ELF-1 (cell line): ENCODE measurements around the gene NKTR.
"Not testable (repeated sequence)": the region's sequence is repeated elsewhere in the genome, so short reads cannot be mapped to it uniquely, and the experiment has no call there.

Source experiments
- DNase-seq: peaks from one replicate; pipeline ENCODE4 v3.0.0-alpha.2; 2016; ENCODE audit warnings: low read depth, low spot score

The NKTR gene

DNA sequence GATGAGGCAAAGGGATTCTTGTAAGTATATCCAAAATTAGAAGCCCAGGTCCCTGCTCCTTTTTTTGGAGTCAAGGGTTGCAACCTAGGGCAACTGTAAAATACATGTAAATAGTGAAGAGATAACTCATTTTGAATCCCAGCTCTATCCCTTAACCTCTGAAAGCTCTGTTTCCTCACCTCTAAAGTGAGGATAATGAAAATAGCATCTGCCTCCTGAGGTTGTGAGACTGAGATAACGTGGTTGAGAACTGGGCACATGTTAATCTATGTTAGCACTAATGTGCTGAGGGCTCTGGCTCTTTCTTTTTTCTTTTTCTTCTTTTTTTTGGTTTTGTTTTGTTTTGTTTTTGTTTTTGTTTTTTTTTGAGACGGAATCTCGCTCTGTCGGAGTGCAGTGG, 4.8 kb upstream of the NKTR start:
- no peak for DNase-seq

DNA sequence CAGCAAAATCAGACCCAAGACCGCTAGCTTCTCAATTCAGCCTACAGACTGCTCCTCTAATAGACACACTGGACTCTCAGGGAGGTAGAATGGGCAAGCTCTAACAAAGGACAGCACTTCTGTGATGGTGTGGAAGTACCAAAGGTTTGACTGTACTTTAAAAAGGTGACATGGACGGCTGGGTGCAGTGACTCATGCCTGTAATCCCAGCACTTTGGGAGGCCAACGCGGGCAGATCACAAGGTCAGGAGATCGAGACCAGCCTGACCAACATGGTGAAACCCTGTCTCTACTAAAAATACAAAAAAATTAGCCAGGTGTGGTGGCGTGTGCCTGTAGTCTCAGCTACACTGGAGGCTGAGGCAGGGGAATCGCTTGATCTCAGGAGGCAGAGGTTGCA, 3.4 kb upstream of the NKTR start:
- DNase-seq = not testable (repeated sequence)

DNA sequence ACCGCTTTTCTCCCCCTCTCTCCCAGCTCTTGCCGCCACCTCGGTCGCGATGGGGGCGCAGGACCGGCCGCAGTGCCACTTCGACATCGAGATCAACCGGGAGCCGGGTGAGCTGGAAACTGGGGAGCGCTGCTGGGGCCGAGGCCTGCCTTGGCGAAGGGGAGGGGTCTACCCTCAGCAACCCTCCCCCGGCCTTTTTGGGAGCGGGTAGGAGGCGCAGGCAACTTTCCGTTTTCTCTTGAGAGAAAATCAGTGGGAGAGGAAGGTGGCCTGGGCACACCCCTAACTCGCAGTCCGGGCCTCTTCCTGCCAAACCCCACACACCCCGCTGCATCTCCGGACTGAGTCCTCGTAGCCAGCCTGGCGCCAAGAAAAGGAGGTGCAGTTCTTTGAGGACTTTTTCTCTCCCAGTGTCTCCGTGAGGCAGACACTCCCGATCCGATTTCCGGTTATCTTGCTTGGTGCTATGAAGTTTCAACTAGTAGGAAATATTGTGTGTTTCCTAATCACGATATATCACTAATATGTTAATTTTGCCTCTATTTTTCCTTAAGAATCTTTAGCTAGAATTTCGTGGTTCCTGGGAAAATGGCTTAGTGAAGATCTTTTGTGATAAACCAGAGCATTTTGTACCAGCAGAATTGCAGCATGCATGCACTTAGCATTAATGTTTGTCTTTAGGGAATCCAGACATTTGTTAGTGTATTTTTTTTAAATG, 631 bp downstream of the NKTR start:
- peak; percentile 73 for DNase-seq

DNA sequence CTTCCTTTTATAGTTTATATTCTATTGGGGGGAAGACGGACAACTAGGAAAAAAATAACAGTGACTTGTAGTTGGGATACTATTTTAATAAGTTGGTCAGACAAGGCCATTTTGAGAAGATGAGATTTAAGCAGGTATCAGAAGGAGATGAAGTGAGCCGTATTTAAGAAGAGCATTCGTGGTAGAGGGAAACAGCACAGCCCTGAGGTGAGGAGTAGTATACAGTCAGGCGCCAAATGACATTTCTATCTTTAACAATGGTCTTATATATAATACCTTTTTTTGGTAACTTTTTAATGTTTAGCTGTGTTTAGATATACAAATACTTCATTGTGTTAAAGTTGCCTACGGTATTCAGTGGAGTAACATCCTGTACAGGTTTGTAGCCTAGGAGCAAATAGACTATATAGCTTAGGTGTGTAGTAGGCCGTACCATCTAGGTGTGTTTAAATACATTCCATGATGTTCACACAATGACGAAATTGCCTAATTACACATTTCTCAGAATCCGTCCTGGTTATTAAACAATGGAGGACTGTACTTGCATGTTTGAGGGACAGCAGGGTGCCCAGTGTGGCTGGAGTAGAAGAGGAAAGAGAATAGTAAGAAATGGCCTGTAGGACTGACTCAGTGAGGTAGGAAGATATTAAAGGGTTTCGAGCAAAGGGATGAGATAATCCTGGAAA, 1.6 kb downstream of the NKTR start:
- no peak for DNase-seq

DNA sequence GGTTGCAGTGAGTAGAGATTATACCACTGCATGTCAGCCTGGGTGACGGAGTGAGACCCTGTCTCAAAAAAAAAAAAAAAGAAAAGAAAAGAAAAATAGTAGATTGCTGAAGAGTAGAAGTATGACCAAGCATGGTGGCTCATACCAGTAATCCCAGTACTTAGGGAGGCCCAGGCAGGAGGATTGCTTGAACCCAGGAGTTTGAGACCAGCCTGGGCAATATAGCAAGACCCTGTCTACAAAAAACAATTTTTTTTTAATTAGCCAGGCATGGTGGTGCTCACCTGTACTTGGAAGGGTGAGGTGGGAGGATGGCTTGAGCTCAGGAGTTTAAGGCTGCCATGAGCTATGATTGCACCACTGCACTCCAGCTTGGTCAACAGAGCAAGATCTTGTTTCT, 2.5 kb downstream of the NKTR start:
- no peak for DNase-seq

DNA sequence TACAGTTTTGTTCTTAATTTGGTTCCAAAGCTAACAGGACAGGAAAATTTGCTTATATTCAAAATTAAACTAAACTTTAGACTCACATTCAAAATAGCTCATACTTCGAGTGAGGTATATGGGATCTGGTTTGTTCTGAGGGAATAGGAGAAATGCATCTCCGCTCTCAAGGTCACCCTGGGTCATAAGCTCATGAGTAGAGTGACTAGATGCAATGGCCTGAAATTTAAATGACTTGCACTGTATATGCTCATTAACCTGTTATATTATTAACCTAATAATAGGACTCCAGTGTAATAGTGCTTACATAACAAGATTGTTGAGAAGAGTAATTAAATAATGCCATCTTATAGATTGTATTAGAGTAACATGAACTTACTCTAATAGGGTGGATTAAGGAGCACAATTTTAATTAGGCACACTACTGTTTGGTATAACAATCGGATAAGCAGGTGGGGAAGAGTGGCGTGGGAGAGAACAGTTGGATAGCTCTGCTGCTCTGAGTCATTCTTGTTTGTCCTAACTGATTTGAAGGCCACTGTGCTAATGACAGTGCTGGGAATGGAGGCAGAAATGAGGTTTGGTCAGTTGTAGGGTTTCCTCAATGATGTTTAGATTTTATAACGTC, 5.2 kb downstream of the NKTR start:
- no peak for DNase-seq

DNA sequence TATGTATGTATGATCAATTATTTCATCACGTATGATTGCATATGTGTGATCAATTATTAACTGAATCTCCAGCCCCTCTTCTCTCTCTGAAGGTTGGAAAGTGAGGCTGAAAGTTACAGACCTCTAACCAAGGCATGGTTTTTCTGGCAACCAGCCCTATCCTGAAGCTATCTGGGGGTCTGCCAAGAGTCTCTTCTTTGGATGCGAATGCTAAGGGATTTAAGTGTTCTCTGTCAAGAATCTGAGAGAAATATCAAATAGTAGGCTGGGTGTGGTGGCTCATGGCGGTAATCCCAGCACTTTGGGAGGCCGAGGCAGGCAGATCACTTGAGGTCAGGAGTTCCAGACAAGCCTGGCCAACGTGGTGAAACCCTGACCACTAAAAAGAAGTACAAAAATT, 8.1 kb downstream of the NKTR start:
- no peak for DNase-seq

DNA sequence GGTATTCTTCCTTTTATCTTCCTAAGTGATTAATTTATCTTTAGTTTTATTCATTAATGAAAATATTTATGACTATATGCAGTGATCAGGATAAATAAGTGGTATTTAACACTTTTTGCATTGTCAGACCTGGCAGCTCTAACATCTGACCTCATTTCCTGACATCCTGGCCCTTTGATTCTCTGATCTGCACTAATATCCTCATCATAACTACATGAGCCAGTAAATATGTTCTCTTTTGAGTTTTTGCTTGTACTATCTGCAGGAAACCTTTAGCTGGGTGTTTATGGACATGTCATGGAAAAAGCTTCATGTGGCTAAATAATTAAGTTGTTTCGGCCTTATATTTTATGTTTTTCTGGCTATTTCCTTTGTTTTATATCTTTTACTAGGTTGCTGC, 10.5 kb downstream of the NKTR start:
- DNase-seq = no peak

DNA sequence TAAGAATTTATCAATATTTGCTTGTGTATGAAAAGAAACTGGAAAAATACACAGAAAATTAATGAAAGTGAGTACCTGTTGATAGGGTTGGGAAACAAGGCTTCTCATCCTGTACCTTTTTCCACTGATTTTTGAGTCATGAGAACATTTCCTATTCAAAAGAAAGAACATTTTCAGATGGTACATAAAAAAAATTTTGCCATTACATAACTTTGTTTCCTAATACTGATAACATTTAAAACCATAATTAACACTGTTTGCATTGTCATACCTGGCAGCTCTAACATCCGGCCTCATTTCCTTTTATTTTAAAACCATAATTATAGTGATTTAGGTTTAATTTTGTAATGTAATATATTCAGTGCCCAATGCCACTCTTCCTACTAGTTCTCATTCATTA, 11.7 kb downstream of the NKTR start:
- no peak for DNase-seq

DNA sequence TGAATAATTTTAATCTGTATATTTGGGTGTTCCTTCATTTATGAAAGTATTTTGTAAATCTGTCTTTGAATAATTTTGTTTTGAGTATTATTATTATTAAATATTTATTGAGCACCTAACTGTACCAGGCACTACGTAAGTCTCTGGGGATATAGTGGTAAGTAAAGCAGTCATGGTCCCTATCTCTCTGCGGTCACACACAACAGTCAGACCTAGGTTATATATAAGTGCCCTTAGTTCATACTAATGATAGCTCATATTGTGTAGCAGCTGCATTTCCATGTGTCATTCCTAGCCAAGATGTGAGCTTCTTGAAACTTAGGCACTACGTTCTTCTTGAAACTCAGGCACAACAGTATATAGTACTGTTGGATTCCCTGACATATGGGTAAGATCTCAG, 12.4 kb downstream of the NKTR start:
- DNase-seq = no peak

DNA sequence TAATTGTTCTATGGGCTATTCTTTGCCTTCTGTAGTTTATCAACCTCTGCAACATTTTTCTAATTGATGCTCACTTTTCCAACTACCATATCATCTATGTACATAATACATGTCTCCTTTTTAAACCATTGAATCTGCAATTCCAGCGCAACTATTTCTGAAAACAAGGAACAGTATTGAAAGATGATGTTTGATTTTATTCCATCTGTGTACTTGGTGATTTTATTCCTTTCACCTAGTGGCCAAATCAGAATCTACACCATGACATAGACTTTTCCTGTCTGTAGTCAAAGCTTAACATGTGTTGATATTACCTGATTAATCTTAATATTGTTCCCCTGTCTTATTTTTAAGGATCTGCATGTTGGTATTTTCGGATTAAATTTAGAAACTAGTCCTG, 13.0 kb downstream of the NKTR start:
- DNase-seq = no peak

DNA sequence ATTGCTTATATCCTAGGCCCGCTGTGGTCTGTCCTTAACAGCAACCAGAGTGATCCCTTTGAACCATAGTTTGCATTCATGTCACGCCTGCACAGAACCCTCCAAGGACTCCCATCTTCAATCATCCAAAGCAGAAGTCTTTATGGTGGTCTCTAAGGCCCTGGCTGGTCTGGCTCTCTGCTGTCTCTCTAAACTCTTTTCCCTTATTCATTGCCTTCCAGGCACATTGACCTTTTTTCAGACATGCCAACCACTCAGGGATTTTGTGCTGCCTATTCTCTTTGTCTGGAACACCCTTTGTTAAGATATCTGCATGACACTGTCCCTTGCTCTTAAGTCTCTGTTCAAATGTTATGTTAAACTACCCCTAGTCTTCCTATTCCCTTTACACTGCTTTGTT, 31.1 kb downstream of the NKTR start:
- DNase-seq = peak; percentile 80

DNA sequence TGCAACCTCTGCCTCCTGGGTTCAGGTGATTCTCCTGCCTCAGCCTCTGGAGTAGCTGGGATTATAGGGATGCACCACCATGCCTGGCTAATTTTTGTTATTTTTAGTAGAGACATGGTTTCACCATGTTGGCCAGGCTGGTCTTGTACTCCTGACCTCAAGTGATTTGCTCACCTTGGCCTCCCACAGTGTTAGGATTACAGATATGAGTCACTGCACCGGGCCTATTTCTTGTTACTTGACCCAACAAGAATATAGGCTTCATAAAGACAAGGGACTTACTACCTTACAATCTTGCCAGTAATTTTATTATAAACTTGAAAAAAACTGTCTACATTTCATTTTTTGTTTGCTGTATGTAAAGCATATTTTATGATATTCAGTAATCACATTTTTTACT, 31.7 kb downstream of the NKTR start:
- no peak for DNase-seq

DNA sequence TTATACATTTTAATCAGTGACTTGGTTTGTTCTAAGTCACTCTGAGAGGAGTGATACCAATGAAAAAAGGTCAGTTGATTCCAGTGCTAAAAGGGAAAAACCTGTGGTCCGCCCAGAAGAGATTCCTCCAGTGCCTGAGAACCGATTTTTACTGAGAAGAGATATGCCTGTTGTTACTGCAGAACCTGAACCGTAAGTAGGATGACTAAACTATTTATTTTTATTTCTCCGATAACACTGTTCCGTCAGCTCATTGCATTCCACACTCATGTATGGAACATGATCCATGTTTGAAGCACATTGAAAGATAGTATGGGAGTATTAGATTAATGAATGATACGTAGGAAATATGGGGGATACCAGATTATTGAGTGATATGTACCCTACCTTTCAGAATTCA, 33.1 kb downstream of the NKTR start:
- DNase-seq = no peak

DNA sequence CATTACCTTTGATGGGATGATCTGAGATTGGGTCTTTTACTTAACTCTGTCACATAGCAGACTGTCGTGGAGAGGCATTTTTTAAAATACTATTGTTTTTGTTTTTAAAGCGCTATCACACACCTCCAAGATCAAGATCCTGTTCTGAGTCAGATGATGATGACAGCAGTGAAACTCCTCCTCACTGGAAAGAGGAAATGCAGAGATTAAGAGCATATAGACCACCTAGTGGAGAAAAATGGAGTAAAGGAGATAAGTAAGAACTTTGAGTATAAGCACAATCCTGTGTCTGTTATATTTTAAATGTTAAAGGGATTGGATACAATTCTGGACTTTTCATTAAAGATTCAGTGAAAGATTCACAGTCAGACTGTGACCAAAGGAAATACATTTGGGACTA, 34.6 kb downstream of the NKTR start:
- no peak for DNase-seq

DNA sequence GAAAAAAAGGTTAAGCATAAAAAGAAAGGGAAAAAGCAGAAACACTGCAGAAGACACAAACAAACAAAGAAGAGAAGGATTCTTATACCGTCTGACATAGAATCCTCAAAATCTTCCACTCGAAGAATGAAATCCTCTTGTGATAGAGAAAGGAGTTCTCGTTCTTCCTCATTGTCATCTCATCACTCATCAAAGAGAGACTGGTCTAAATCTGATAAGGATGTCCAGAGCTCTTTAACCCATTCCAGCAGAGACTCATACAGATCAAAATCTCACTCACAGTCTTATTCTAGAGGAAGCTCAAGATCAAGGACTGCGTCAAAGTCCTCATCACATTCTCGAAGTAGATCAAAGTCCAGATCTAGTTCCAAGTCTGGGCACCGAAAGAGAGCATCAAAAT, 36.5 kb downstream of the NKTR start:
- DNase-seq = no peak

DNA sequence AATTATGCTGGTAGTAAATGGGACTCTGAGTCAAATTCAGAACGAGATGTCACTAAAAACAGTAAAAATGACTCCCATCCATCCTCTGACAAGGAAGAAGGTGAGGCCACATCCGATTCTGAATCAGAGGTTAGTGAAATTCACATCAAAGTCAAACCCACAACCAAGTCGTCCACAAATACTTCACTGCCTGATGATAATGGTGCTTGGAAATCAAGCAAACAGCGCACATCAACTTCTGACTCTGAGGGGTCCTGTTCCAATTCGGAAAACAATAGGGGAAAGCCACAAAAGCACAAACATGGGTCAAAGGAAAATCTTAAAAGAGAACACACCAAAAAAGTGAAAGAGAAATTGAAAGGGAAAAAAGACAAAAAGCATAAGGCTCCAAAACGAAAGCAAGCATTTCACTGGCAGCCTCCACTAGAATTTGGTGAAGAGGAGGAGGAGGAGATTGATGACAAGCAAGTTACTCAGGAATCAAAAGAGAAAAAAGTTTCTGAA, 37.9 kb downstream of the NKTR start:
- DNase-seq = no peak

DNA sequence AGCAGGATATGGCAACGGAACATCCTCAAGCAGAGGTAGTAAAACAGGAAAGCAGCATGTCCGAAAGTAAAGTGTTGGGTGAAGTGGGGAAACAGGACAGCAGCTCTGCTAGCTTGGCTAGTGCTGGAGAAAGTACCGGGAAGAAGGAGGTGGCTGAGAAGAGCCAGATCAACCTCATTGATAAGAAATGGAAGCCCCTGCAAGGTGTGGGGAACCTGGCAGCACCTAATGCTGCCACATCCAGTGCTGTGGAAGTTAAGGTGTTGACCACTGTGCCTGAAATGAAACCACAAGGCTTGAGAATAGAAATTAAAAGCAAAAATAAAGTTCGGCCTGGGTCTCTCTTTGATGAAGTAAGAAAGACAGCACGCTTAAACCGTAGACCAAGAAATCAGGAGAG, 38.7 kb downstream of the NKTR start:
- no peak for DNase-seq

DNA sequence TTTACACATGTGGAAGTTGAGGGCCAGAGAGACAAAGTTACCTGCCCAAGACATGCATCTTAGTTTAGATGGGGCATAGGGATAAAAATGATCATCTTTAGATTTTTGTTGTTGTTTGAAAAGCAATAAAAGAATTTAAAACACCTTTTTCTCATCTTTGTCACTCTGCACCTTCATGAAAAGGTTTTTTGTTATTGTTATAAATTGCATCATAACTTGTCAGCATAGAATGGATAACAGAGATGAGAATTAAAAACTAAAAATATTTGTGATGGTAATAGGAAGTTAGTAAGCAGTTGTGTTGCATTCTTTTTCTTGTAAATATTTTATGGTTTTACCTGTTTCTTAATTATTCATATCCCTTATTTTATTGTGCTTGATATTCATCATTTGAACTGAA, 39.6 kb downstream of the NKTR start:
- DNase-seq = no peak

DNA sequence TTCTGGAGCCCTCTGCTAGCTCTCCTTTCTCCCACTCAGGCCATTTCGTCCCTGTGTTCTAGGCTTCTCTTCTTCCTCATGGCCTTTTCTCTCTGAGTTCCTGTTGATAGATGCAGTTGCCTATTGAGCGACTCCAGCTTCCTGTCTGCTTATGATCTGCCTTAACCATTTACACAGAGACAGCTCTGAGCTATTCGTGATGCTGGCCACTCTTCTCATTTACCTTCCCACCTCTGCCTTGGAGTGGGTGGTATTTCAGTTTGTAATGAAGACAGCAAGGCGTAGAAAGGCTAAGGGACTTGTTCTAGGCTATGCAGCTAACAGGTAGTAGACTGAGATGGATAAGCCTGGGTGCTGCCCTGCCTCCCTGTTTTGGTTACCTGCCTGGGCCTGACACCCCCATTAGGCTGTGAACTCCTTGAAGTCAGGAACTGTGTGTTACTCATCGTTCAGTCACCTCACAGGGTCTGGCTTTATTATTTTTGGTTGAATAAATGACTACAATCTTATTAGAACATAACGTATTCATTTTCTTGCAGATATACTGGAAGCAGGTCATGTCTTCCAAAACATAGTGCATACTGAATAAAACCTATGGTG, 40.4 kb downstream of the NKTR start:
- DNase-seq = no peak

DNA sequence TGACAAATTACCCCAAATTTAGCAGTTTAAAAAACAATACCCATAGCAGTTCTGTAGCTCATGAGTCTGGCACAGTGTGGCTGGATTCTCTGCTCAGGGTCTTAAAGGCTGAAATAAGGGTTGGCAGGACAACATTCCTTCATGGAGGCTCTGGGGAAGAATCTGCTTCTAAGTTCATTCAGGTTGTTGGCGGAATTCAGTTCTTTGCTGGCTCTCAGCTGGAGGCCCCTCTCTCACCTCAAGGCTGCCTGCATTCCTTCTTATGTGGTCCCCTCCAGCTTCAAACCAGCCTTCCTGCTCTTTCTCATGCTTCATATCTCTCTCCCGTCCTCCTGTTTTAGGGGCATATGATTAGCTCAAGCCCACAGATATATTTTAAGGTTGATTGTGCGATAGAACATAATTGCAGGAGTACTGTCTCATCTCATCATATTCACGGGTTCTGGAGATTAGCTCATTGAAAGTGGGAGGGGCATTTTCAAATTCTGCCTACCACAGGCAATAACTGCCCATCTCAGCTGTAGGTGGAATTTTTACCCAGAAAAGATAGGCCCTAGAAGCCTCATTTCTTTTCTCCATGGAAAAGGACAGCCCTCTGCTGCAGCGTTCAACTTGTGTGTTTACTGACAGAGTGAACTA, 47.5 kb downstream of the NKTR start:
- peak; percentile 79 for DNase-seq

DNA sequence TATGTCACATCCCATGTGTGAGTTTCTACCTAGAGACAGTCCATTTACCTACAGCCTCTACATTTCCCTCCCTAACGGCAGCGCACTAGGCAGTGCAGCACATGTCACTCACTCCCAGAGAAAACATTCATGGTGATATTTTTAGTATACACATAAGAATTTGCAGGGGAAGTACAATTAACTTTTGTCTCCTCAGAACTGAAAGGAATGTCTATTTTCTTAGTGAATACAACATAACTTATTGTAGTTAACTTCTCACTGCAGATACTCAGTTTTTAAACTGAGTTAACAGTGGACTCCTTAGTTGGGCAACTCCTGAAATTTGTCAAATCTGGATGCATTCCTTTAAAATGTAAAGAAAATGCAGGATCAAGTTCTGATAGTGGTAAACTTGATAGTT, 48.5 kb downstream of the NKTR start:
- no peak for DNase-seq
